GM18907 (cell line): ENCODE measurements around the gene ZRANB1.

Experiments used
- ATAC-seq: cut with Tn5 transposase; IDR thresholded peaks from one replicate; pipeline ENCODE4 v1.9.1; 2021; ENCODE audit warnings: mild to moderate bottlenecking, moderate library complexity; ENCODE audit not compliant: unreplicated experiment

Gene ZRANB1

GRCh38 chr10:125004571-125005311 is 62.8 kb downstream of the ZRANB1 start:
- no peak for ATAC-seq

GRCh38 chr10:125005312-125006187 is 63.6 kb downstream of the ZRANB1 start:
- ATAC-seq = no peak

GRCh38 chr10:125006188-125006680 is 64.3 kb downstream of the ZRANB1 start:
- no peak for ATAC-seq

GRCh38 chr10:125006921-125007426 is 65.1 kb downstream of the ZRANB1 start:
- ATAC-seq = no peak

GRCh38 chr10:125007436-125007835 is 65.5 kb downstream of the ZRANB1 start:
- ATAC-seq = no peak

- no peak for ATAC-seq
Measured at GRCh38 chr10:125008689-125009638, 67.0 kb downstream of the ZRANB1 start.

- ATAC-seq = no peak
Measured at GRCh38 chr10:125009661-125010161, 67.8 kb downstream of the ZRANB1 start.

- ATAC-seq = no peak
Measured at GRCh38 chr10:125010362-125010761, 68.4 kb downstream of the ZRANB1 start.

GRCh38 chr10:125011171-125011925 is 69.4 kb downstream of the ZRANB1 start:
- no peak for ATAC-seq

- ATAC-seq = no peak
Measured at GRCh38 chr10:125011926-125012705, 70.2 kb downstream of the ZRANB1 start.

- ATAC-seq = no peak
Measured at GRCh38 chr10:125012851-125013528, 71.1 kb downstream of the ZRANB1 start.

- ATAC-seq = no peak
Measured at GRCh38 chr10:125013529-125013872, 71.6 kb downstream of the ZRANB1 start.

GRCh38 chr10:125014086-125014830 is 72.3 kb downstream of the ZRANB1 start:
- ATAC-seq = no peak

- ATAC-seq = no peak
Measured at GRCh38 chr10:125014836-125015355, 73.0 kb downstream of the ZRANB1 start.

GRCh38 chr10:125015356-125015944 is 73.5 kb downstream of the ZRANB1 start:
- no peak for ATAC-seq

- no peak for ATAC-seq
Measured at GRCh38 chr10:125016123-125016522, 74.2 kb downstream of the ZRANB1 start.

GRCh38 chr10:125016611-125017202 is 74.8 kb downstream of the ZRANB1 start:
- no peak for ATAC-seq
